Fibroblast of skin of scalp (primary cell): ENCODE measurements around the gene MTFR2.

Source experiments
- DNase-seq: peaks from one replicate; pipeline ENCODE4 v3.0.0-alpha.2; 2013

The MTFR2 gene

GRCh38 chr6:136184738-136185137 is 65.4 kb downstream of the MTFR2 start:
- no peak for DNase-seq

GRCh38 chr6:136181861-136182260 is 68.2 kb downstream of the MTFR2 start:
- no peak for DNase-seq

- DNase-seq = no peak
These were observed 68.6 kb downstream of the MTFR2 start for GRCh38 chr6:136181512-136181833.
